Esophagus muscularis mucosa (tissue), 4 donors: ENCODE measurements around the gene APP.

Experiments
- EP300 ChIP-seq: sonication (generic); formaldehyde crosslinking; IDR thresholded peaks from one replicate; pipeline ENCODE4 v1.6.1; 2017; ENCODE audit warnings: antibody characterized with exemption
- POLR2A ChIP-seq: fragments of 450-650 bp; IDR thresholded peaks from one replicate; pipeline ENCODE4 v1.6.1; 2017; ENCODE audit warnings: antibody characterized with exemption, moderate library complexity, mild to moderate bottlenecking, low read depth
- TF ChIP-seq, protein P1 (sequence below), 3 experiments: fragments of 200-600 bp in 2 of 3; fragments of 450-650 bp in 1 of 3; sonication (generic) in 2 of 3; IDR thresholded peaks; one replicate each; pipeline ENCODE4 v1.5.1; 2017 to 2019; ENCODE audit warnings: antibody characterized with exemption in 3 of 3, mild to moderate bottlenecking in 2 of 3, moderate library complexity in 1 of 3

DNA sequence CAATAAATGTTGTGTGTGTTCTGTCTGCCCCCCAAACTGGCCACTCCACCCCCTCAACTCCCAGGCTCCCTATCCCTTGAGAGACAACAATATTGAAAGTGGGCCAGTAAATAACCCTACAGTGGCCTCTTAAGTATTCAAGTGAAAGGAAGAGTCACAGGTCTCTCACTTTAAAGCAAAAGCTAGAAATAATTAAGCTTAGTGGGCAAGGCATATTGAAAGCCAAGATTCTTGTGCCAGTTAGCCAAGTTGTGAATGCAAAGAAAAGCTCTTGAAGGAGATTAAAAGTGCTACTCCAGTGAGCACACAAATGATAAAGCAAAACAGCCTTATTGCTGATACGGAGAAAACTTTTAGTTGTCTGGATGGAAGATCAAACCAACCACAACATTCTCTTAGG, 277.4 kb downstream of the APP start:
- TF ChIP-seq, protein P1, sequence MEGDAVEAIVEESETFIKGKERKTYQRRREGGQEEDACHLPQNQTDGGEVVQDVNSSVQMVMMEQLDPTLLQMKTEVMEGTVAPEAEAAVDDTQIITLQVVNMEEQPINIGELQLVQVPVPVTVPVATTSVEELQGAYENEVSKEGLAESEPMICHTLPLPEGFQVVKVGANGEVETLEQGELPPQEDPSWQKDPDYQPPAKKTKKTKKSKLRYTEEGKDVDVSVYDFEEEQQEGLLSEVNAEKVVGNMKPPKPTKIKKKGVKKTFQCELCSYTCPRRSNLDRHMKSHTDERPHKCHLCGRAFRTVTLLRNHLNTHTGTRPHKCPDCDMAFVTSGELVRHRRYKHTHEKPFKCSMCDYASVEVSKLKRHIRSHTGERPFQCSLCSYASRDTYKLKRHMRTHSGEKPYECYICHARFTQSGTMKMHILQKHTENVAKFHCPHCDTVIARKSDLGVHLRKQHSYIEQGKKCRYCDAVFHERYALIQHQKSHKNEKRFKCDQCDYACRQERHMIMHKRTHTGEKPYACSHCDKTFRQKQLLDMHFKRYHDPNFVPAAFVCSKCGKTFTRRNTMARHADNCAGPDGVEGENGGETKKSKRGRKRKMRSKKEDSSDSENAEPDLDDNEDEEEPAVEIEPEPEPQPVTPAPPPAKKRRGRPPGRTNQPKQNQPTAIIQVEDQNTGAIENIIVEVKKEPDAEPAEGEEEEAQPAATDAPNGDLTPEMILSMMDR (IDR thresholded peaks at IDR 0.05) = no peak
- no peak for TF ChIP-seq EP300
- TF ChIP-seq POLR2A = no peak
